GM20431 (cell line): Measurements from ENCODE around the gene OR51A7.
"Not testable (repeated sequence)": the region's sequence is repeated elsewhere in the genome, so short reads cannot be mapped to it uniquely, and the experiment has no call there.

Experiments used
- in situ Hi-C: fragments of 300-500 bp; cut with MseI, MboI; formaldehyde crosslinking; loops from one replicate; pipeline ENCODE4 v1.15.0; 2020; ENCODE audit warnings: low sequenced_read_pairs; ENCODE audit not compliant: unreplicated experiment

OR51A7 gene

DNA sequence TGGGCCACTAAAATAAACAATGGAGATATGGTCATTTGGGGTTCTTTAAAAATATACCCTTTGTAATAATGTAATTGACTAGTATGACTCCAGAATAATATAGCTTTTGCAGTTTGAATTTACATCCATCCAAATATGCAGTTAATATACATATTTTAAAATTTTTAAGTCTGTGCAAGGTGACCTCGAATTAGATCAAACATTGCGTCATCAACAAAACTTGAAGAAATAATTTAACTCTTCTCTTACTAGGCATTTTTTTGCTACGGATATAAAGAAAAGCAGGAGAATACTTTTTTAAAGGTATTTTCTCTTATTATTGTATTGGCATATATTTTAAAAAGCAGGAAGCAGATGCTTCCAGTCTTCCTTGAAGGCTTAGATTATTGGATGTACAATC, 33.2 kb downstream of the OR51A7 start:
- in situ Hi-C loops, result no loop called here

DNA sequence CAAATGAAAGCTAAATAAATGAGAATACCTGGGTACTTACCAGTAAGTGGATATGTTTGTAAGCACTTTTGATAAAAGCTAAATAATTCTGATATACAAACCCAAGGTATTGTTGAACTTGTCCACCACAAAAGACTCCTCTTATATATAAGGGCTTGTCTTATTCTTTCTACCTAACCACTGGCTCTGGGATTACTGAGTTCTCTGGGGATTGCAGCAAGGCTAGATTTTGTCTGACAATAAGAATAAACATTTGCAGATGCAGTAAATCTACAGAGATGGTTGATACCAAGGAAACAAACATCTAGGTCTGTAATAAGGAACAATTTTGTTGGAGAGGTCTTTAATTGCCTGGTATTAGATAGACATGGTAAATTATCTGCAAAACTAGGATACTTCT, 43.9 kb downstream of the OR51A7 start, which contains the start of gene OR51A4:
Gene OR51A4, minus strand, starts transcription at position 101 of the 400 bp plus-strand sequence. CDS start 505 bp downstream, outside the sequence.
- in situ Hi-C loops, result no loop called here

DNA sequence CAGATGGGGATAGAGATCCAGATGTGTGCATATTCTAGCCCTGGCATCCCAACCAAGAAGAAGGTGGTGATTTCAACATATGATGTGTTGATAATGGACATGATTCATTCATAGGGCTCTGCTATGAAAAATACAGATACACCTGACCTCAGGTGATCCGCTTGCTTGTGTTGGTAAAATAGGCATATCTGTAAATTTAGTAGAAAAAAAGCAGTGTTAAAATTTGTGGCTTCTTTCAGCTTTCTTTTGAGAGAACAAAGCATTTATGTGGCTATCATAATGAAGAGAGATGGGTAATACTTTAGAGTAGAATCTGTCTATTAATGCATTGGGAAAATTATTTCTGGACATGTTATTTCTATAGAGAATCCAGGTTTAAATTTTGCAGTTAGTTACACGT, 52.0 kb downstream of the OR51A7 start, which contains the start of gene OR51A2:
Gene OR51A2, minus strand, starts transcription at position 101 of the 400 bp plus-strand sequence. Its CDS starts 0 bp downstream, at position 101.
- in situ Hi-C loops, result not testable (repeated sequence)

DNA sequence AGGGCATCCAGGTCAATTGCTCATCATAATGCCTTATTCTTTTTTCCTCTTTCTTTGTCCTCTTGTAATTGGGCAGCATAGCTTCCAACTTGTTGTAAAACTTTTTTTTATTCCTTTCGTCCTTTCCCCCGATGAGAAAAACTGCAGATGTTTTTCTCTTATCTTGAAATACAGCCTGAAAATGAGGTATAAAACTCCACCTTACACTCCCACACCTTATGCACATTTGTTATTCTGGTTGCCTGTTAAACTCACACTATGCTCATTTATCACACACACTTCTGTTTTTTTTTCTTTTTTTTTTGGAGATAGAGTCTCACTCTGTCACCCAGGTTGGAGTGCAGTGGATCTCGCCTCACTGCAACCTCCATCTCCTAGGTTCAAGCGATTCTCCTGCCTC, 53.8 kb downstream of the OR51A7 start:
- in situ Hi-C loops, result no loop called here
